Middle frontal gyrus (tissue), 1 donor: Measurements from ENCODE around the gene AIMP2.
A peak's percentile ranks its signal among the peaks of the same experiment; 100 is the strongest.
"Not testable (repeated sequence)": the region's sequence is repeated elsewhere in the genome, so short reads cannot be mapped to it uniquely, and the experiment has no call there.

Experiments
- DNase-seq: peaks from one replicate; pipeline ENCODE4 v3.0.0-alpha.2; 2015; ENCODE audit warnings: low spot score; ENCODE audit errors: extremely low spot score

AIMP2 gene

GRCh38 chr7:6008668-6009611 is at the start of gene AIMP2, which contains the start of gene PMS2:
AIMP2 (plus strand) TSS chr7:6009272; CDS start chr7:6009364, 92 bp downstream.
PMS2 (minus strand) TSS chr7:6009049; CDS start chr7:6009019, 30 bp downstream.
- DNase-seq = peak; percentile 99

GRCh38 chr7:5963205-5963604 is 45.9 kb upstream of the AIMP2 start:
- DNase-seq = not testable (repeated sequence)

- not testable (repeated sequence) for DNase-seq
Measured at GRCh38 chr7:5963810-5964209, 45.3 kb upstream of the AIMP2 start.

- DNase-seq = not testable (repeated sequence)
Measured at GRCh38 chr7:5970347-5970911, 38.6 kb upstream of the AIMP2 start, which contains the start of gene RSPH10B. RSPH10B (minus strand) TSS chr7:5970689; CDS start chr7:5967116, 3,573 bp downstream.

GRCh38 chr7:5973580-5973979 is 35.5 kb upstream of the AIMP2 start:
- DNase-seq = not testable (repeated sequence)

- DNase-seq = not testable (repeated sequence)
Measured at GRCh38 chr7:5979680-5980314, 29.3 kb upstream of the AIMP2 start.

GRCh38 chr7:5987061-5987460 is 22.0 kb upstream of the AIMP2 start:
- DNase-seq = not testable (repeated sequence)

GRCh38 chr7:5997210-5997808 is 11.8 kb upstream of the AIMP2 start:
- DNase-seq = peak; percentile 39

- DNase-seq = no peak
Measured at GRCh38 chr7:6007386-6007785, 1.7 kb upstream of the AIMP2 start.

- not testable (repeated sequence) for DNase-seq
Measured at GRCh38 chr7:6007835-6008590, 1.1 kb upstream of the AIMP2 start.

- not testable (repeated sequence) for DNase-seq
Measured at GRCh38 chr7:6010370-6010769, 1.3 kb downstream of the AIMP2 start.

GRCh38 chr7:6011541-6011940 is 2.5 kb downstream of the AIMP2 start:
- no peak for DNase-seq

GRCh38 chr7:6012355-6013104 is 3.5 kb downstream of the AIMP2 start:
- no peak for DNase-seq

GRCh38 chr7:6015917-6016652 is 7.0 kb downstream of the AIMP2 start:
- DNase-seq = no peak

GRCh38 chr7:6016653-6016966 is 7.5 kb downstream of the AIMP2 start:
- DNase-seq = no peak

GRCh38 chr7:6020371-6021286 is 11.6 kb downstream of the AIMP2 start:
- DNase-seq = no peak

- no peak for DNase-seq
Measured at GRCh38 chr7:6022707-6023106, 13.6 kb downstream of the AIMP2 start.

- no peak for DNase-seq
Measured at GRCh38 chr7:6023974-6024435, 14.9 kb downstream of the AIMP2 start.
